HG03558 (cell line): ENCODE results near the gene SFT2D1.

Source experiments
- ATAC-seq: cut with Tn5 transposase; IDR thresholded peaks from one replicate; pipeline ENCODE4 v1.9.1; 2021; ENCODE audit warnings: moderate number of reproducible peaks; ENCODE audit not compliant: unreplicated experiment; ENCODE audit errors: extremely low read depth

The SFT2D1 gene

GRCh38 chr6:166335378-166336302 lies 6.7 kb downstream of the SFT2D1 start:
- peak; percentile 33 for ATAC-seq

- no peak for ATAC-seq
Observed at GRCh38 chr6:166334878-166335277, 7.5 kb downstream of the SFT2D1 start.

GRCh38 chr6:166333172-166333995 lies 9.0 kb downstream of the SFT2D1 start:
- ATAC-seq = peak; percentile 57

GRCh38 chr6:166331503-166332415 lies 10.6 kb downstream of the SFT2D1 start:
- ATAC-seq = no peak

- ATAC-seq = no peak
Observed at GRCh38 chr6:166330612-166331011, 11.7 kb downstream of the SFT2D1 start.

- no peak for ATAC-seq
Observed at GRCh38 chr6:166325383-166326042, 16.8 kb downstream of the SFT2D1 start.

- no peak for ATAC-seq
Observed at GRCh38 chr6:166323395-166323794, 18.9 kb downstream of the SFT2D1 start.

- ATAC-seq = no peak
Observed at GRCh38 chr6:166318649-166319600, 23.4 kb downstream of the SFT2D1 start.

GRCh38 chr6:166318227-166318626 lies 24.1 kb downstream of the SFT2D1 start:
- ATAC-seq = no peak

GRCh38 chr6:166317261-166318212 lies 24.8 kb downstream of the SFT2D1 start:
- no peak for ATAC-seq

- ATAC-seq = no peak
Observed at GRCh38 chr6:166315436-166315835, 26.9 kb downstream of the SFT2D1 start.

- no peak for ATAC-seq
Observed at GRCh38 chr6:166314454-166314853, 27.9 kb downstream of the SFT2D1 start.

- peak; percentile 87 for ATAC-seq
Observed at GRCh38 chr6:166313255-166314070, 28.9 kb downstream of the SFT2D1 start.

- ATAC-seq = no peak
Observed at GRCh38 chr6:166312832-166313231, 29.5 kb downstream of the SFT2D1 start.

GRCh38 chr6:166310634-166311033 lies 31.7 kb downstream of the SFT2D1 start:
- ATAC-seq = no peak

GRCh38 chr6:166309977-166310376 lies 32.4 kb downstream of the SFT2D1 start:
- no peak for ATAC-seq
